OCI-LY1 (cell line): ENCODE results near the gene ALOX5AP.

Experiments
- H2AFZ ChIP-seq: fragments of 200-600 bp; sonication (generic), shearing (Covaris generic); 2 replicates; pipeline ENCODE4 v1.6.0; 2014; ENCODE audit warnings: antibody characterized with exemption, mild to moderate bottlenecking, low read length
- H3F3A ChIP-seq: fragments of 200-600 bp; sonication (generic), shearing (Covaris generic); 2 replicates; pipeline ENCODE4 v1.6.0; 2014; ENCODE audit warnings: mild to moderate bottlenecking, antibody characterized with exemption, low read length, moderate library complexity; ENCODE audit not compliant: insufficient read depth
- H3K27ac ChIP-seq: fragments of 200-600 bp; sonication (generic); 2 replicates; pipeline ENCODE4 v1.5.1; 2014; ENCODE audit warnings: low read length, mixed run types, mild to moderate bottlenecking, low read depth; ENCODE audit not compliant: poor library complexity, severe bottlenecking
- H3K27me3 ChIP-seq: fragments of 200-600 bp; sonication (generic); 2 replicates; pipeline ENCODE4 v1.6.0; 2014; ENCODE audit warnings: antibody characterized with exemption, mild to moderate bottlenecking, low read length, moderate library complexity; ENCODE audit not compliant: insufficient read depth
- H3K36me3 ChIP-seq: fragments of 200-600 bp; sonication (generic); 2 replicates; pipeline ENCODE4 v1.6.1; 2014; ENCODE audit warnings: mild to moderate bottlenecking, antibody characterized with exemption, low read length, moderate library complexity, mixed read lengths; ENCODE audit not compliant: insufficient read depth
- H3K4me1 ChIP-seq: fragments of 200-600 bp; sonication (generic); 2 replicates; pipeline ENCODE4 v1.5.1; 2014; ENCODE audit warnings: mild to moderate bottlenecking, low read length, moderate library complexity; ENCODE audit not compliant: insufficient read depth, severe bottlenecking
- H3K4me2 ChIP-seq: fragments of 200-600 bp; sonication (generic), shearing (Covaris generic); 2 replicates; pipeline ENCODE4 v1.6.1; 2014; ENCODE audit warnings: low read length
- H3K4me3 ChIP-seq: fragments of 200-600 bp; sonication (generic); 2 replicates; pipeline ENCODE4 v1.5.1; 2014; ENCODE audit warnings: low read length, low read depth, mild to moderate bottlenecking, mixed read lengths; ENCODE audit not compliant: poor library complexity, severe bottlenecking
- H3K79me2 ChIP-seq: fragments of 200-600 bp; shearing (Covaris generic); 2 replicates; pipeline ENCODE4 v1.6.1; 2016; ENCODE audit warnings: mixed run types, low read length, mixed read lengths; ENCODE audit not compliant: insufficient read depth
- H3K9ac ChIP-seq: fragments of 200-600 bp; sonication (generic), shearing (Covaris generic); 2 replicates; pipeline ENCODE4 v1.6.1; 2014; ENCODE audit warnings: mild to moderate bottlenecking, low read length, mixed read lengths
- H3K9me2 ChIP-seq: fragments of 200-600 bp; sonication (generic), shearing (Covaris generic); 2 replicates; pipeline ENCODE4 v1.6.1; 2014; ENCODE audit warnings: low read depth, mild to moderate bottlenecking, low read length, mixed read lengths
- H3K9me3 ChIP-seq: fragments of 200-600 bp; shearing (Covaris generic); 2 replicates; pipeline ENCODE4 v1.6.1; 2014; ENCODE audit warnings: low read length, mixed read lengths
- H4K20me1 ChIP-seq: fragments of 200-600 bp; sonication (generic), shearing (Covaris generic); 2 replicates; pipeline ENCODE4 v1.6.0; 2016; ENCODE audit warnings: mild to moderate bottlenecking, low read length; ENCODE audit not compliant: insufficient read depth
- CTCF ChIP-seq: fragments of 200-600 bp; sonication (generic), shearing (Covaris generic); IDR thresholded peaks from 2 replicates; pipeline ENCODE4 v1.5.1; 2017; ENCODE audit warnings: mild to moderate bottlenecking, antibody characterized with exemption, low read length, moderate library complexity, mixed read lengths
- EZH2 ChIP-seq: fragments of 200-600 bp; sonication (generic), shearing (Covaris generic); IDR thresholded peaks from 2 replicates; pipeline ENCODE4 v1.8.0; 2017; ENCODE audit warnings: borderline replicate concordance, mixed run types, mild to moderate bottlenecking, antibody characterized with exemption, low read length, moderate library complexity, mixed read lengths

ALOX5AP gene

GRCh38 chr13:30735872-30736175 lies 481 bp downstream of the ALOX5AP start:
- H3K27me3 ChIP-seq, result no peaks in the 10 kb centered on the region
- TF ChIP-seq EZH2 (no peak), CTCF (no peak)
- H3K9ac ChIP-seq, result peak overlapping the region; percentile 72
- no peaks in the 10 kb centered on the region for H3F3A ChIP-seq
- H3K27ac ChIP-seq, result peak overlapping the region; percentile 85
- no peaks in the 10 kb centered on the region for H3K9me3 ChIP-seq
- H3K4me1 ChIP-seq, result peaks cover 64% of the 10 kb centered on the region
- H3K4me2 ChIP-seq, result peak overlapping the region; percentile 94
- no peaks in the 10 kb centered on the region for H3K9me2 ChIP-seq
- H3K36me3 ChIP-seq, result no peaks in the 10 kb centered on the region
- H3K79me2 ChIP-seq, result peaks cover 9% of the 10 kb centered on the region
- H4K20me1 ChIP-seq, result no peaks in the 10 kb centered on the region
- peak overlapping the region; percentile 68 for H3K4me3 ChIP-seq
- H2AFZ ChIP-seq, result no peak overlapping the region

GRCh38 chr13:30736461-30737320 lies 1.3 kb downstream of the ALOX5AP start:
- peak overlapping the region; percentile 68 for H3K4me3 ChIP-seq
- no peaks in the 10 kb centered on the region for H3K9me3 ChIP-seq
- H3K4me1 ChIP-seq, result peaks cover 65% of the 10 kb centered on the region

GRCh38 chr13:30737511-30738337 lies 2.4 kb downstream of the ALOX5AP start:
- Histone ChIP-seq H3K36me3 (peaks cover 5% of the 10 kb centered on the region; the same call in 1 of the 2 replicates), H3K79me2 (peaks cover 9% of the 10 kb centered on the region), H3K4me3 (peak overlapping the region; percentile 68), H3K4me2 (peak overlapping the region; percentile 94), H3K9me3 (no peaks in the 10 kb centered on the region), H3K27me3 (no peaks in the 10 kb centered on the region), H3F3A (no peaks in the 10 kb centered on the region), H2AFZ (no peak overlapping the region), H3K27ac (peak overlapping the region; percentile 85), H4K20me1 (no peaks in the 10 kb centered on the region), H3K9me2 (no peaks in the 10 kb centered on the region), H3K9ac (peak overlapping the region; percentile 72), H3K4me1 (peaks cover 67% of the 10 kb centered on the region)
- TF ChIP-seq CTCF, result no peak
- TF ChIP-seq EZH2, result no peak

More at GRCh38 chr13:30736461-30737320, 1.3 kb downstream of the ALOX5AP start:
- Histone ChIP-seq H3K9ac (peak overlapping the region; percentile 72), H3K4me2 (peak overlapping the region; percentile 94), H2AFZ (no peak overlapping the region), H4K20me1 (no peaks in the 10 kb centered on the region), H3K9me2 (no peaks in the 10 kb centered on the region), H3K27ac (peak overlapping the region; percentile 85), H3K27me3 (no peaks in the 10 kb centered on the region), H3K79me2 (peaks cover 9% of the 10 kb centered on the region), H3K36me3 (no peaks in the 10 kb centered on the region), H3F3A (no peaks in the 10 kb centered on the region)
- no peak for TF ChIP-seq EZH2
- no peak for TF ChIP-seq CTCF
